MM.1S (cell line): Measurements from ENCODE around the gene CYP4F12.

Experiments
- DNase-seq: peaks from one replicate; pipeline ENCODE4 v3.0.0-alpha.2; 2015
- H2AFZ ChIP-seq: fragments of 300-600 bp; sonication (generic); 2 replicates; pipeline ENCODE4 v1.6.0; 2016; ENCODE audit warnings: antibody characterized with exemption, low read length
- H3F3A ChIP-seq: fragments of 300-600 bp; sonication (generic); 2 replicates; pipeline ENCODE4 v1.6.1; 2016; ENCODE audit warnings: mild to moderate bottlenecking, antibody characterized with exemption, low read length, moderate library complexity, mixed read lengths; ENCODE audit not compliant: insufficient read depth
- H3K27ac ChIP-seq: fragments of 300-600 bp; sonication (generic); 2 replicates; pipeline ENCODE4 v1.5.1; 2016; ENCODE audit warnings: mild to moderate bottlenecking, low read length
- H3K27me3 ChIP-seq: fragments of 300-600 bp; sonication (generic); replicated peaks from 2 replicates; pipeline ENCODE4 v1.6.0; 2016; ENCODE audit warnings: low read length; ENCODE audit not compliant: insufficient read depth
- H3K36me3 ChIP-seq: fragments of 300-600 bp; sonication (generic); replicated peaks from 2 replicates; pipeline ENCODE4 v1.6.1; 2016; ENCODE audit warnings: mild to moderate bottlenecking, low read length, mixed read lengths; ENCODE audit not compliant: insufficient read depth
- H3K4me1 ChIP-seq: fragments of 300-600 bp; sonication (generic); 2 replicates; pipeline ENCODE4 v1.6.1; 2016; ENCODE audit warnings: low read length, mixed read lengths
- H3K4me2 ChIP-seq: fragments of 300-600 bp; sonication (generic); 2 replicates; pipeline ENCODE4 v1.6.0; 2016; ENCODE audit warnings: low read depth, low read length
- H3K4me3 ChIP-seq: fragments of 300-600 bp; sonication (generic); 2 replicates; pipeline ENCODE4 v1.5.1; 2016; ENCODE audit warnings: low read length, mixed read lengths
- H3K79me2 ChIP-seq: fragments of 300-600 bp; sonication (generic); 2 replicates; pipeline ENCODE4 v1.6.1; 2016; ENCODE audit warnings: mixed run types, low read length, mixed read lengths
- H3K9ac ChIP-seq: fragments of 300-600 bp; sonication (generic); 2 replicates; pipeline ENCODE4 v1.6.1; 2016; ENCODE audit warnings: low read length, mixed read lengths
- H3K9me2 ChIP-seq: fragments of 300-600 bp; sonication (generic); replicated peaks from 2 replicates; pipeline ENCODE4 v1.6.1; 2016; ENCODE audit warnings: mild to moderate bottlenecking, low read length, mixed read lengths; ENCODE audit not compliant: insufficient read depth
- H3K9me3 ChIP-seq: fragments of 300-600 bp; sonication (generic); replicated peaks from 2 replicates; pipeline ENCODE4 v1.6.1; 2016; ENCODE audit warnings: mild to moderate bottlenecking, low read length, mixed read lengths; ENCODE audit not compliant: insufficient read depth
- H4K20me1 ChIP-seq: fragments of 300-600 bp; sonication (generic); 2 replicates; pipeline ENCODE4 v1.6.1; 2016; ENCODE audit warnings: mild to moderate bottlenecking, low read length, moderate library complexity, mixed read lengths; ENCODE audit not compliant: insufficient read depth
- CTCF ChIP-seq: fragments of 300-600 bp; sonication (generic); IDR thresholded peaks from 2 replicates; pipeline ENCODE4 v1.5.1; 2016; ENCODE audit warnings: antibody characterized with exemption, low read length, mixed read lengths
- EZH2 ChIP-seq: fragments of 300-600 bp; sonication (generic); optimal IDR thresholded peaks from 2 replicates; pipeline ENCODE3; 2017; ENCODE audit warnings: low read depth, mild to moderate bottlenecking, antibody characterized with exemption, low read length, mixed read lengths
- EZH2phosphoT487 ChIP-seq: fragments of 300-600 bp; sonication (generic); IDR thresholded peaks from 2 replicates; pipeline ENCODE4 v1.6.1; 2018; ENCODE audit warnings: antibody characterized with exemption, low read length

CYP4F12 gene

DNA sequence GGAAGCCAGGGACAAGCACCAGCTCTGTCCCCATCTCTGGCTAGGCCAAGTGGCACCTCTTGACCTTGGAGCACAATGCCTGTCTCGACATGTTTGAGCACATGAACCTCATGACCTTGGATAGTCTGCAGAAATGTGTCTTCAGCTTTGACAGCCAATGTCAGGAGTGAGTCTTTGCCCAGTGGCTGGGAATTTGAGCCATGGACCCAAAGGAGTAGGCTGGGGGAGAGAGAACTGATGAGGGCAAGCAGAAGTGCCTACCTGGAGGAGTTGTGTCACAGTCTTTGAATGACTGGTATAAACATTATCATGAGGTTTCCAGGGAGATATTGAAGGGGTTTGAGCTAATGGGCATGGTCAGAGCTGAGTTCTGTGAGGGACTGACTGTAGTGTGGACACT, 6.7 kb upstream of the CYP4F12 start:
- Histone ChIP-seq H3K27ac (no peak overlapping the region), H3K27me3 (peaks cover 22% of the 10 kb centered on the region)
- no peak for TF ChIP-seq EZH2
- no peak for TF ChIP-seq CTCF
- no peak for TF ChIP-seq EZH2phosphoT487

DNA sequence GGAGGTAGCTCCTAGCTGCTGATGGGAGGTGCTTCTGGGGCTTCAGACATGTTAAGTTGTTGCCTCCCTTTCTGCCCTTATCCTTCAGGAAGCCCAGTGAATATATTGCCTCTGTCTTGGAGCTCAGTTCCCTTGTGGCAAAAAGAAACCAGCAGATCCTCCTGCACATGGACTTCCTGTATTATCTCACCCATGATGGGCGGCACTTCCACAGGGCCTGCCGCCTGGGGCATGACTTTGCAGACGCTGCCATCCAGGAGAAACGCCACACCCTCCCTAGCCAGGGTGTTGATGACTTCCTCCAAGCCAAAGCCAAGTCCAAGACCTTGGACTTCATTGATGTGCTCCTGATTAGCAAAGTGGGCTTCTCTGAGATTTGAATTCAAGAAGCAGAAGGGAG, 6.0 kb upstream of the CYP4F12 start:
- Histone ChIP-seq H3K9me3 (no peaks in the 10 kb centered on the region), H3F3A (no peaks in the 10 kb centered on the region), H3K36me3 (no peaks in the 10 kb centered on the region), H2AFZ (no peak overlapping the region), H3K79me2 (no peaks in the 10 kb centered on the region), H3K27ac (no peak overlapping the region), H3K4me2 (no peak overlapping the region), H3K9me2 (no peaks in the 10 kb centered on the region), H3K4me1 (no peaks in the 10 kb centered on the region), H3K27me3 (peaks cover 17% of the 10 kb centered on the region), H3K4me3 (no peak overlapping the region), H4K20me1 (no peaks in the 10 kb centered on the region), H3K9ac (no peak overlapping the region)
- TF ChIP-seq CTCF = no peak
- no peak for TF ChIP-seq EZH2phosphoT487
- TF ChIP-seq EZH2 = no peak
- DNase-seq = no peak

More for the DNA sequence above, 6.7 kb upstream of the CYP4F12 start:
- no peak for DNase-seq
- no peaks in the 10 kb centered on the region for H3F3A ChIP-seq
- no peak overlapping the region for H2AFZ ChIP-seq
- H3K9me3 ChIP-seq = no peaks in the 10 kb centered on the region
- no peak overlapping the region for H3K4me3 ChIP-seq
- no peak overlapping the region for H3K9ac ChIP-seq
- H3K9me2 ChIP-seq = no peaks in the 10 kb centered on the region
- no peak overlapping the region for H3K4me2 ChIP-seq
- no peaks in the 10 kb centered on the region for H3K79me2 ChIP-seq
- H3K36me3 ChIP-seq = no peaks in the 10 kb centered on the region
- no peaks in the 10 kb centered on the region for H4K20me1 ChIP-seq
- H3K4me1 ChIP-seq = no peaks in the 10 kb centered on the region

GRCh38 chr19:15669440-15669839, 3.4 kb upstream of the CYP4F12 start:
- Histone ChIP-seq H3K36me3 (no peaks in the 10 kb centered on the region), H3K9me3 (no peaks in the 10 kb centered on the region), H3K4me1 (no peaks in the 10 kb centered on the region), H3K27me3 (peaks cover 10% of the 10 kb centered on the region; the same call in 1 of the 2 replicates), H2AFZ (no peak overlapping the region), H3K79me2 (no peaks in the 10 kb centered on the region), H3K27ac (no peak overlapping the region), H3F3A (no peaks in the 10 kb centered on the region), H3K9me2 (no peaks in the 10 kb centered on the region), H3K4me3 (no peak overlapping the region), H3K4me2 (no peak overlapping the region), H3K9ac (no peak overlapping the region), H4K20me1 (no peaks in the 10 kb centered on the region)
- no peak for DNase-seq
- no peak for TF ChIP-seq CTCF
- TF ChIP-seq EZH2phosphoT487 = no peak
- TF ChIP-seq EZH2 = no peak
